GM21737 (cell line): ENCODE data around the gene RPL10A.
"Not testable (repeated sequence)": the region's sequence is repeated elsewhere in the genome, so short reads cannot be mapped to it uniquely, and the experiment has no call there.

Source experiments
- ATAC-seq: cut with Tn5 transposase; IDR thresholded peaks from one replicate; pipeline ENCODE4 v1.9.1; 2021; ENCODE audit warnings: mild to moderate bottlenecking, moderate library complexity; ENCODE audit not compliant: unreplicated experiment

The RPL10A gene

DNA sequence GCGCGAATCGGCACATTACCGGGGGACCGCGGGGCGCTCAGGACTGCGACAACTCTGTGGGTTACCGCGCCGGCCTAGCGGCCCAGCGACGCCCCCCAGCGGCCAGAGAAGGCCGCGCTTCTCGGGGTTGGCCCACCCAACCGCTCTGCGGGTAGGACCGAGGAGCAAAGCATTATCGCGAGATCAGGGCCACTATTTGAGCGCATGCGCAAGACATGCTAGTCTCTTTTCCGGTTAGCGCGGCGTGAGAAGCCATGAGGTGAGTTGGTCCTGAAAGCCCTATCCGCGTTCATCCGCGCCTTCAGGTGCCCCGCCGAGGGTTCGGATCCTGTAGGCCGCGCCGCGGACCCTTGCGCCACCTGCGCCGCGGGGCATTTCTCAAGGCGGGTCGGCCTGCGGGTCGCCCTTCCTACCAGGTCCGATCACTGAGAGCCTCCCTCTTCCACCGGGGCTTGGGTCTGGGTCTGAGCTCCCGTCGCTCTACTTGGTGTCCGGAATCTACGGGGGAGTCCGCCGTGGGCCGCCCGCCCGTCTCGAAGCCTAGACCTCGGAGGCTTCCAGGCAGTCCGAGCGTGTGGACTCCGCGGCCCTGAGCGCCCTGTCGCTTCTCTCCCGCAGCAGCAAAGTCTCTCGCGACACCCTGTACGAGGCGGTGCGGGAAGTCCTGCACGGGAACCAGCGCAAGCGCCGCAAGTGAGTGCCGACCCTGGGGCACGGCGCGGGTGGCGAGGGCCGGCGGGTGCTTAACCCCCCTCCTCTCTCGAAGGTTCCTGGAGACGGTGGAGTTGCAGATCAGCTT lies at the start of gene RPL10A:
TSS of gene RPL10A (plus strand) at position 221 of the 799 bp plus-strand sequence. CDS start at position 255, 34 bp downstream.
- ATAC-seq = peak; percentile 85

DNA sequence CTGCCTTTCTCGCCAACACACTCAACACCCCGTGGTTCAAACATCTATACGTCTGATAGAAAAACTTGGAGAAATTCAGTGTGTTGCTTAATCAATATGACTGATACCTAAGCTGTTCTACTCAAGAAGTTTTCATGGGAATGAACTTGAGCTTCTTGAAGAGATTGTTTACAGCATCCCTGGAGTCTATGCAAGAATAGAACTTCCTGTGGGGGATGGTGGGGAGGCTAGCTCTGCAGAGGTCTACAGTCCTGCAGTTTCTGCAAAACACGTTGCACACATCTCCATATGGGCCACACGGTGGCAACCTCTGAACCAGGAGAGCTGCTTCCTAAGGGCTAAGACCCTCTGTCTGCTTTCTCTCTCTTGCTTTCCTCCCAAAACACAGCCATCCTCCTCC lies 48.8 kb upstream of the RPL10A start:
- ATAC-seq = no peak

DNA sequence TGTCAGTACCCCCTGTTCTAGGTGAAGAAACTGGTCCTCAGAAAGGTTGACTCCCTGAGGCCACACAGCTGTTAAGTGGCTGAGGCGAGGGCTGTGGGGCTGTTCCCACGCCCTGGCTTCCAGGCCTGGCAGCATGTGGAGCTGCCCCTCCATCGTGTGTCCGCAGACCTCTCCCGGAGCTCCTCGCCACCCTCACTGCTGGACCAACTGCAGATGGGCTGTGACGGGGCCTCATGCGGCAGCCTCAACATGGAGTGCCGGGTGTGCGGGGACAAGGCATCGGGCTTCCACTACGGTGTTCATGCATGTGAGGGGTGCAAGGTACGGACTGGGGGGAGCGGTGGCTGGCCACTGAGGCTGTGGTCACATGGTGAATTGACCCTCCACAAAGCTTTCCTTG lies 48.2 kb upstream of the RPL10A start:
- no peak for ATAC-seq

DNA sequence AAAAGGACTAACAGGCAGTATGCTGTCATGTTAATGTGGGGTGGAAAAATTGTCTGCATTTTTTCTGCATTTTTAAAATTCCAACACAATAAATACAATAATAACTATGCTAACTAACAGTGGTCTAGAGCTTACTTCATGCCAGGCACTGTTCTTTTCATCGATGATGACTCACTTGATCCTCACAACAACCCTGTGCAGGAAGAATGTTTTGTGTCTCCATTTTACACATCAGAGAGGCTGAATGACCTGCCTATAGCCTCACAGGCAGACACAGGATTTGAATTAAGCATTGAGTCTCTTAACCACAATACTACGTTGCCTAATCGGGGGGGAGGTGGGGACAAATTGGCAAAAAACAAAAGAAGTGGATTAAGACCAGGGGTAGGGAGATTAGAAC lies 42.9 kb upstream of the RPL10A start:
- ATAC-seq = no peak

DNA sequence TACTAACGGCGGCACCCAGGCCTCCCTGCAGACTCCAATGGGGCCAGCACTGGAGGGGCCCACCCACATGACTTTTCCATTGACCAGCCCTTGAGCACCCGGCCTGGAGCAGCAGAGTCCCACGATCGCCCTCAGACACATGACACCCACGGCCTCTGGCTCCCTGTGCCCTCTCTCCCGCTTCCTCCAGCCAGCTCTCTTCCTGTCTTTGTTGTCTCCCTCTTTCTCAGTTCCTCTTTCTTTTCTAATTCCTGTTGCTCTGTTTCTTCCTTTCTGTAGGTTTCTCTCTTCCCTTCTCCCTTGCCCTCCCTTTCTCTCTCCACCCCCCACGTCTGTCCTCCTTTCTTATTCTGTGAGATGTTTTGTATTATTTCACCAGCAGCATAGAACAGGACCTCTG lies 42.1 kb upstream of the RPL10A start:
- no peak for ATAC-seq

DNA sequence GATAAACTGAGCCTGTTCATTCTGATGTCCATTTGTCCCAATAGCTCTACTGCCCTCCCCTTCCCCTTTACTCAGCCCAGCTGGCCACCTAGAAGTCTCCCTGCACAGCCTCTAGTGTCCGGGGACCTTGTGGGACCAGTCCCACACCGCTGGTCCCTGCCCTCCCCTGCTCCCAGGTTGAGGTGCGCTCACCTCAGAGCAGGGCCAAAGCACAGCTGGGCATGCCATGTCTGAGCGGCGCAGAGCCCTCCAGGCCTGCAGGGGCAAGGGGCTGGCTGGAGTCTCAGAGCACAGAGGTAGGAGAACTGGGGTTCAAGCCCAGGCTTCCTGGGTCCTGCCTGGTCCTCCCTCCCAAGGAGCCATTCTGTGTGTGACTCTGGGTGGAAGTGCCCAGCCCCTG lies 40.8 kb upstream of the RPL10A start:
- ATAC-seq = no peak

DNA sequence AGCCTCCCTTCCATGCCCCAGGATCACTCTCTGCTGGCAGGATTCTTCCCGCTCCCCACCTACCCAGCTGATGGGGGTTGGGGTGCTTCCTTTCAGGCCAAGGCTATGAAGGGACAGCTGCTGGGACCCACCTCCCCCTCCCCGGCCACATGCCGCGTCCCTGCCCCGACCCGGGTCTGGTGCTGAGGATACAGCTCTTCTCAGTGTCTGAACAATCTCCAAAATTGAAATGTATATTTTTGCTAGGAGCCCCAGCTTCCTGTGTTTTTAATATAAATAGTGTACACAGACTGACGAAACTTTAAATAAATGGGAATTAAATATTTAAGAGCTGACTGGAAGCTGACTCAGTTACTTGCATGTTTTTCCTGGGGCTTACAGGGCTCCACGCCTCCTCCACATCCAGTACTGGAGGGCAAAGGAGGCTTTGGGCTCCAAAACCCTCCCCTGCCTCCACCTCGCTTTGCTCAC lies 40.3 kb upstream of the RPL10A start:
- ATAC-seq = no peak

DNA sequence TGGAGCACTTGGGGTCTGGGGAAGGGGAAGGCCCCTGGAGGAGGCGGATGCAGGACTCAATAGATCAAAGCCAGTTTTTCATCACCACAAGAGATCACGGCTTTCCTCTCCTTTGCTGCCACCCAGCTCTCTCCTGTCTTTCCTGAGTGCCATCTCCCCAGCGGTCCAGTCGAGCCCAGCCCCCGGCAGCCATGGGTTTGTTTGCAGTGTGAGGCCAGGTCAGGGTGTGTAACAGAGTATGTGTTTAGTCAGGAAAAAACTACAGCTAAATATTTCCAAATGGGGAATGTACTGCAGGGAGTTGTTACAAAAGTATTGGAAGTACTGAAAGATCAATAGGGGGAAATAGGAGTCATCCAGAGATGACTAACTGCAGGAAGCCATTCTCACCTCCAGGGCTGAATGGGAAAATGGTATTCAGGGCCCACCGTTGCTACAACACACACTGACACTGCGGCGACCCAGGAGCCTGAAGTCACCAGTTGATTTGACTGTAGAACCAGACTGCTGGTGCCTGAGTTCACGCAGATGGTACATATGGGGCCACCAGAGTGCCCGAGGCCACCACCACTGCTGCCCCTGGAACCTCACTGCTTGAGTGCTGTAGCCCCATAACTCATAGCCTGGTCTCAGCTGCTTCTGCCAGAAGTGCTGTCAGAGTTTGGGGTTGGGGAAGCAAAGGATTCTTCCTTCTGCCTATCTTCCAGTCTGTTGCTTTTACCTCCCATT lies 39.6 kb upstream of the RPL10A start:
- ATAC-seq = no peak

DNA sequence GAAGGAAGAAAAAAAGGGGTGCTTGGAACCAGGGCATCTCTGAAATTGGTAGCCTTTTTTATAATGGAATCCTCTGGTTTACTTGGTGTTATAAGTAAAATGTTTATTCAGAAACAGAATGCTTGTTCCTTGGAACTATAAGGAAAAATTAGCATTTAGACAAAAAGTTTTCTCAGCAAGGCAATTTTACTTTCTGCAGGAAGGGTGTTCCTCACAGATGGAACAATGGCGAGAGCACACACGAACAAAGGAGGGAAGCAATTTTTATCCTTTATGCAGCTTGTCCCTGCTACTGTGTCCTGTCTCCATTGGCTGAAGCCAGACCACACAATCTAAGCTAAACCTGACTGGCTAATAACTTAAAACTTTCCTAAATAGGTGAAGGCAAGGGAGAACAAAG lies 38.7 kb upstream of the RPL10A start:
- ATAC-seq = no peak

DNA sequence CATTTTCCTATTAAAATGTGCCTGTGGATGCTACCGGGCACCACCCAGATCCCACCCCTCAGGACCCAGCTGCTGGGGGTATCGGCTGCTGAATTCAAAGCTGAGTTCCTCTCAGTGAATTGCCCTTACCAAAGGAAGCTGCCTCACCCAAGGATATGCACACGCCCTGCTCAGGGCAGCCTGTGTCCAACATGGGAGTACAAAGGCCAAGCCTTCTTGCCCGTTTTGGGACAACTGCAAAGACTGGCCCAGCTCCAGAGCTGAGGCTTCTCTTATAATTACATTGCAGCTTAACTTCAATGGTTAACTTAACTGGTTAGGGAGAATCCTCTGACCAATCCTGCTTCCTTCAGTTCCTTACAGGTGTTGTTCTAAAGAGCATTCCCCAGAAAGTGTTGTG lies 35.9 kb upstream of the RPL10A start:
- ATAC-seq = no peak

DNA sequence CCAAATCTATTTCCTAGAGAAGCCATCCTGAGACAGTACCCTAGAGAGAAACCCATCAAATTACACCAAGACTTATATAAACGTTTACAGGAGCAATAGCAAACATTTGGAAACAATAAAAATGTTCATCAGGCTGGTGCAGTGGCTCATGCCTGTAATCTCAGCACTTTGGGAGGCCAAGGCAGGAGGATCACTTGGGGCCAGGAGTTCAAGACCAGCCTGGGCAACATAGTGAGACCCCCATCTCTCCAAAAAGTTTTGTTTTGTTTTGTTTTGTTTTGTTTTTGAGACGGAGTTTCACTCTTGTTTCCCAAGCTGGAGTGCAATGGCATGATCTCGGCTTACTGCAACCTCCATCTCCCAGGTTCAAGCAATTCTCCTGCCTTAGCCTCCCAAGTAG lies 35.5 kb upstream of the RPL10A start:
- not testable (repeated sequence) for ATAC-seq

DNA sequence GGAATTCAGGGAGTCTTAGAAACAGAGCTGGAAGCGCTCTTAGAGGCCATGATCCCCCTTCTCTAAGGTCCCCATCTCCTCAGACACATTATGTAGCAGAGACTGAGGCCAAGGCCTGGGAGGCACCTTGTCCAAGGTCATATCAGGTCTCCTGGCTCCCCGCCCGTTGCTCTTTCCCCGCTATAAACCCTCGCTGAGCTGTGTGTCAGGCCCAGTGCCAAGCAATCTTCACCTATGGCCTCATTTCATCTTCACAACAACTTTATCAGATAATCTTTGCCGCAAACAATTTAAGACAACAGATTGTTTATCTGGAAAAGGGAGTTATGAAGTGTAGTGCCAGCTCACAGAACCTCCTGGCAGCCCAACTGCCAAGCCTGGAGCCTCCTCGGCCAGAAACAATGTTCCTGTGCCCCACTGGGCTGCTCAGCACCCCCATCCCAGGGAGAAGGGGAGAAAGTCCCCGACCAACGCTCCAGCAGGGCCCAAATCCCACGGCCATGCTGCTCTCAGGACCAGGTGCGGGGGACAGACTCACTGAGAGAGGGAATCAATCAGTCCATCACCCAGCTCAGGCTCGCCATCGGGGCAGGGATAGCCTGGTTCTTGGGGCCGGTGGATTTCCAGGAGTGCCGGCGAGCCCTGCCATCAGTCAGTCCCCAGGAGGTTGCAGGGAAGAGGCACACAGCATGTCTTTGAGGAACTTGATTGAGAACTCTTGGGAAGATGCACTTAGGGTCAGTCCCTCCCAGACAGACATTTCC lies 32.9 kb upstream of the RPL10A start:
- no peak for ATAC-seq

DNA sequence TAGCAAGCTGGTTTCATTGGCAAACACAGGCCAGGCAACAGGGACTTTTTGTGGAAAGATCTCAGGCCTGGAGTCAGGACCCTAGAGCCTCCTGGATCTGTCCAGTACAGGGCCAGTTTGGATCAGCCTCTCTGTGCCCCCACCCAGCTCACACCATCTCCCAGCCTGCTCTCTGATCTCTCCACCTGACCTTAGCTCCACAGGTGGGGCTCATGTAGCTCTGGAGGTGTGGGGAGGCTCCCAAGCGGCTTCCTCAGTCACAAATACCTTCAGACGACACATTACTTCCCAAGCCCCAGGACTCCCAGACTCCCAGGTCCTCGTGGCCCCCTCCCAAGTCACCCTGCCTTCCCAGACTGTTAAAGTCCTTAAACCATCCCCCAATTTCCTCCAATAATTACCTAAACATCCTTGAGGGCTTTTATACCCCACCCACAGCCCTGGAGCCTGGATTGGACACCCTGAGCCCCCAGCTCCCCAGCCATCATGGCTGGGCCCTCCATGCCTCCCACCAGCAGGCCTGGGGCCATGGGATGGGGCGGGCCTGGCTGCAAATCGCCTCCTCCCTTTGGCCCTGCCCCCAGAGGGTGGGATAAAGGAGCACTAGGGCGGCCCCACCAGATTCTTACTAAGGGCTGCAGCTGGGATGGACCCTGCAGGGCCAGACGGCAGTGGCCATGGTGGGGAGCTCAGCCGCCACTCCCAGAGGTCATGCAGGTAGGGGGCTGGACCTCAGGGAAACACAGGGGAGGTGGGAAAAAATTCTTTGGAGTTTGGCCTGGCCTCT lies 31.9 kb upstream of the RPL10A start:
- ATAC-seq = no peak

DNA sequence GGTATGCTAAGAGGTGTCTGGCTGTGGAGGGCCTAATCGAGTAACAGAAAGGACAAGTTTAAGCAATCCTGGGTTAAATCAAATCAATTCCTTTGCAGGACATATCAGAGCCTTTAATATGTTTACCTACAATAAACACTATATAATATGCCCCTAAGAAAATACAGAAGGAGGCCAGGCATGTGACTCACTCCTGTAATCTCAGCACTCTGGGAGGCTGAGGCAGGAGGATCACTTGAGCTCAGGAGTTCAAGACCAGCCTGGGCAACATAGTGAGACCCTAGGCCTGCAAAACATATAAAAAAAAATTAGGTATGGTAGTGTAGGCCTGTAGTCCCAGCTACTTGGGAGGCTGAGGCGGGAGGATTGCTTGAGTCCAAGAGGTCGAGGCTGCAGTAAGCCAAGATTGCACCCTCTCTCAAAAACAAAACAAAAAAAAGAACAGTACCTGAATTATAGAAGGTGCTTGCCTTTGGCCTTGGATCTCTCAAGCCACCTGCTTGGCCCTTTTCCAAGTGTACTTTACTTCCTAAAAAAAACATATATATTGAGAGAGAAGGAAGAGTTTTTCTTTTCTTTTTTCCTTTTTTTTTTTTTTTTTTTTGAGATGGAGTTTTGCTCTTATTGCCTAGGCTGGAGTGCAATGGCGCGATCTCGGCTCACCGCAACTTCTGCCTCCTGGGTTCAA lies 29.7 kb upstream of the RPL10A start:
- not testable (repeated sequence) for ATAC-seq

DNA sequence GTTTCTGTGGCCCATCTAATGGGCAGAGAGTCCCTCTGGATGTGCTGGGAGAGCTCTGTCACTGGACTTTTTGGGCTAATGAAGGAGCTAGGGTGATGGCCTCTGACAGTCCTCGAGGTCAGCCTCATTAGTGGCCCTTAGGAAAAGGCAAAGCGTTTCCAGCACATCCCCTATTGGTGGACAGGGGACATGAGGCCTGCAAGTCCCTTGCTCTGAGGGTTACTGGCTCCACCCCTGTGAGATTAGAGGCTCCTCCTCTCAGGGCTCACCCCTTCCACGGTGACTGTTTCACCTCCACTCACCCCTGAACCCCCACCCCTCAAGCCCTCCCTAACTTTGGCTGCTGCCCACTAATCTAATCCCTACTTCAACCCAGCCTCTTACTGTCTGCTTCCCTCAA lies 28.9 kb upstream of the RPL10A start:
- ATAC-seq = no peak

DNA sequence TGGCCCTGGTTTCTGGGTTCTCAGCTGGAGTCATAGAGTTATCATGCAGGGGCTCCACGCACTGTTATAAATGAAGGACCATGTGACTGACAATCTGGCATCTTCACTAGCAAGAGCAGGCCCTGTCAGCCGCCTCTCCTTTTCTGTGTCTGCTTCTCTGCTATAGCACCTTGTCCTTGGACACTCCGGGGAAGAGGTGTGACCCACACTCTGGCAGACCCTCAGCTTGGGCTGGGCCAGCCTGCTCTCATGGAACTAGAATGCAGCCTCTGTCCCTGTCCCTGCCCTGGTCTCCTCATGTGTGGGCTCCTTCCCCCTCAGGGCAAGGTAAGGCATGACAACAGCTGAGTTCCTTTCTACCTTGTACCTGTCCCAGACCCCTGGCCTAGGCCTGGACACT lies 27.0 kb upstream of the RPL10A start:
- ATAC-seq = no peak

DNA sequence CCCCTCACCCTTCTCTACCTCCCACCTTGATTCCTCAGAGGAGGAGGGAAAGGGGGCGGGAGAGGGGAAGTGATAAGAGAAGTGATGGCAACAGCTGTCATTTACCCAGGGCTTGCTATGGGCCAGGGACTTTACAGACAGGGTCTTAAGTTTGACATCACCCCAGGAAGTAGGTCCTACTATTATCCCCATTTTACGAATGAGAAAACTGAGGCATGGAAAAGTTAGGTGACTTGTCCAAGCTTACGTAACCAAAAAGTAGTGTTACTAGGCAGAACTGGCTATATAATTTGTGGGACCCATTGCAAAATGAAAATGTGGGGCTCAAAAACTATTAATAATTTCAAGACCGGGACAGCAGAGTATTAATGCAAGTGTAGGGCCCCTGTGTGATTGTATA lies 26.6 kb upstream of the RPL10A start:
- ATAC-seq = no peak

DNA sequence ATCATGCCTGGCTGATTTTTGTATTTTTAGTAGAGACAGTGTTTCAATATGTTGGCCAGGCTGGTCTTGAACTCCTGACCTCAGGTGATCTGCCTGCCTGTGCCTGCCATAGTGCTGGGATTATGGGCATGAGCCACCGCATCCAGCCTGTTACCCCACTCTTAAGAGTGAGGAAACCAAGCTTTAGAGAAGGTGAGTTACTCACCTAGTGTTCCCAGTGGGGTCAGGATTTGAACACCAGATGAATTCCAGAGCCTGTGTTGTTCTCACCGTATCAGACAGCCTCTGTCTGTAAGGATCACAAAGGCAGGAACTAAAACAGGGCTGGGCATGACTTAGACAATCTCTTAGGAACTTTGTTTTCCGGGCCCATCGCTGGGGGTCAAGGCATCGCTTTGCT lies 25.5 kb upstream of the RPL10A start:
- ATAC-seq = no peak

DNA sequence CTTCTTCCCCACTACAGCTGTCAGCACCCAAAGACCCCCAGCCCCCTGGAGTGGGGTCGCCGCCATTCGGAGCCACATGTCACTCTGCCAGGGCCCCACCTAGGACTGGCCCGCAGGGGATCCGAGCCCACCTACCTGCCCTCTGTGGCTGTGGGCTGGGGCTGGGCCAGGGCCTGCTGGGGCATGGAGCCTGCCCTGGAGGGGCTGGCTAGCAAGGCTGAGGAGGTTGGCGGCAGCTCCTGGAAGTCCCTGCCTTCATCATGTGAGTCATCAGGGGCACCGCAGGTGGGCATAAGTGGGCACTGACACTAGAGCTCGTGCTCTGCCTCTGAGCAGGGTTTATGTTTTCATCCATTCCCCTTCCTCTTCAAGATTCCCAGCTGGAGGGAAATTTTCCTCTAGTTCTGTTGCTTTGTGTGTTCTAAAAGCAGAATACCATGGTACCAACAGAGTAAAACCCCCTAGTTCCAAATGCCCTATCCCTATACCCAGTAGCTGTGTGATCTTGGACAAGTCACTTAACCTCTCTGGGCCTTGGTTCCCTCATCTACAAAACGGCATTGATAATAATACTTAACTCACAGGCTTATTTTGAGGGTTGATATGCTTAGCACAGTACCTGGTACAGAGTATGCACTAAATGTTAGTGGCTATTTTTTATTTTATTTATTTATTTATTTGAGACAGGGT lies 24.7 kb upstream of the RPL10A start:
- ATAC-seq = no peak

DNA sequence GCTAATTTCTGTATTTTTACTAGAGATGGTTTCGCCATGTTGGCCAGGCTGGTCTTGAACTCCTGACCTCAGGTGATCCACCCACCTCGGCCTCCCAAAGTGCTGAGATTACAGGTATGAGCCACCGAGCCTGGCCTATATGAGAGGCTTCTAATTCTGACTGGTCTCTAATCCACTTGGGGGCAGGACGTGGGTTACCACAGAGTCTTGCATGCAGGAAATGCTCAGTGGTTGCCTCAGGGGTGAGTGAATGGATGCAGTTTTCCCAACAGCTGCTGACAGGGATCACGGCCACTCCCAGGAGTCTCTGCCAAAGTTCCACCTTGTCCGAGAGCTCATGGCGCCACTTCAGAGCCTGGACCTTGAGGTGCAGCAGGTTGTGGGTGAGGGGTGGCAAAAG lies 22.5 kb upstream of the RPL10A start:
- ATAC-seq = no peak
